ENCODE results near the gene DAGLA. TPM values are rescaled to one million over a fixed set of nuclear protein-coding genes. Genes with fewer than 3 reads are reported as not detected.
"Not testable (repeated sequence)": the region's sequence is repeated elsewhere in the genome, so short reads cannot be mapped to it uniquely, and the experiment has no call there.

The DAGLA gene
- total RNA-seq, 3 donors from 2014 or later = 7.2 to 12.0 (median 11.9) TPM

- no peak for TF ChIP-seq CTCF (IDR thresholded peaks at IDR 0.05)
- no peaks in the 10 kb centered on the region for H3K9me3 ChIP-seq
- intact Hi-C loops (cut with DNase I, micrococcal nuclease) = no loop called here
- no peak for DNase-seq
- H3K4me1 ChIP-seq (ENCODE audit: low read depth) = peaks cover 26% of the 10 kb centered on the region
- ATAC-seq = peak; percentile 1
- H3K4me3 ChIP-seq = no peak overlapping the region
- H3K36me3 ChIP-seq (ENCODE audit: low read depth) = no peaks in the 10 kb centered on the region
Observed at GRCh38 chr11:61647529-61647928, 32.7 kb upstream of the DAGLA start.

GRCh38 chr11:61650781-61651571 is 29.2 kb upstream of the DAGLA start:
- H3K36me3 ChIP-seq (ENCODE audit: low read depth) = no peaks in the 10 kb centered on the region
- DNase-seq (peak; percentile 62 to 70 (median 64)), ATAC-seq (peak; percentile 25)
- TF ChIP-seq CTCF (IDR thresholded peaks at IDR 0.05) = no peak
- intact Hi-C loops (cut with DNase I, micrococcal nuclease) = no loop called here
- H3K9me3 ChIP-seq = no peaks in the 10 kb centered on the region
- H3K4me3 ChIP-seq = no peak overlapping the region
- H3K4me1 ChIP-seq (ENCODE audit: low read depth) = peaks cover 37% of the 10 kb centered on the region

- H3K9me3 ChIP-seq = no peaks in the 10 kb centered on the region
- peaks cover 37% of the 10 kb centered on the region for H3K4me1 ChIP-seq (ENCODE audit: low read depth)
- intact Hi-C loops (cut with DNase I, micrococcal nuclease) = no loop called here
- ATAC-seq = peak; percentile 74
- DNase-seq = peak in 1 of 3 donors; percentile 62
- TF ChIP-seq CTCF (IDR thresholded peaks at IDR 0.05) = no peak
- H3K36me3 ChIP-seq (ENCODE audit: low read depth) = no peaks in the 10 kb centered on the region
- no peak overlapping the region for H3K4me3 ChIP-seq
Observed at GRCh38 chr11:61652135-61652534, 28.1 kb upstream of the DAGLA start.

GRCh38 chr11:61654397-61654829 is 25.8 kb upstream of the DAGLA start:
- peaks cover 33% of the 10 kb centered on the region for H3K4me1 ChIP-seq (ENCODE audit: low read depth)
- no peaks in the 10 kb centered on the region for H3K36me3 ChIP-seq (ENCODE audit: low read depth)
- H3K9me3 ChIP-seq = no peaks in the 10 kb centered on the region
- H3K4me3 ChIP-seq = no peak overlapping the region
- TF ChIP-seq CTCF (IDR thresholded peaks at IDR 0.05) = no peak
- intact Hi-C loops (cut with DNase I, micrococcal nuclease) = no loop called here
- DNase-seq = peak; percentile 67 to 75 (median 72)
- ATAC-seq = peak; percentile 75

GRCh38 chr11:61655266-61656159 is 24.7 kb upstream of the DAGLA start:
- H3K36me3 ChIP-seq (ENCODE audit: low read depth); H3K4me3 ChIP-seq; ATAC-seq; H3K9me3 ChIP-seq; intact Hi-C loops (cut with DNase I, micrococcal nuclease); DNase-seq: not testable (repeated sequence)
- H3K4me1 ChIP-seq (ENCODE audit: low read depth) = peaks cover 33% of the 10 kb centered on the region
